GM12875 (cell line): ENCODE results near the gene FN1.

Experiments used
- H3K4me3 ChIP-seq: one replicate; pipeline ENCODE4 v1.5.1; 2011; ENCODE audit warnings: low read depth, low read length, control low read depth
- CTCF ChIP-seq: IDR thresholded peaks from 2 replicates; pipeline ENCODE4 v1.5.1; 2011; ENCODE audit warnings: low read depth, mild to moderate bottlenecking, control low read depth, inconsistent platforms, low read length, moderate library complexity, borderline replicate concordance; ENCODE audit not compliant: insufficient read depth

FN1 gene

DNA sequence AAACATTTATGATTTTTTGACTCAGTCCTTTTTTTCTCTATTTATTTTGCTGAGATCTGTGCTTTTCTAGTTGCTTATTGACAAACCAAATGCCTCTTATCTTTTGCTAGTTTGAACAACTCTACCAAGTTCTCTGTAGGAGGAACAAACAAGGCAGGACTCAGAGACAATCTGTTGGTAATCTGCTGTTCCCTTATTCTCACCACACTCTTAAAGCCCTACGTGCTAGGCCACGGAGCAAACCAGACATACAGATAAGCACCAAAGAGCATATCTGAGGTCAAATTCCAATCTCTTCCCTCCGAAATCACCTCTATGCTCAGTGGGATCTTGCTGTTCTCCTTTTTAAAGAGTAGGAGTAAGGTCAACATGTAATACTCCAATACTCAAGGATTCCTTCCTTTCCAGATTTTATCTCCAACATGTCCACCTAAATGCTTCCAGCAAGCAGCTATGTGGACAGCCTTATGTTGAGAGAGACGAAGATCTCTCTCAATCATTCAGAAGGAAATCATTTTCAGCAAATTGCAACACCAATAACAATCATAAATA is 18.4 kb downstream of the FN1 start:
- H3K4me3 ChIP-seq: no peak overlapping the region
- TF ChIP-seq CTCF: no peak

DNA sequence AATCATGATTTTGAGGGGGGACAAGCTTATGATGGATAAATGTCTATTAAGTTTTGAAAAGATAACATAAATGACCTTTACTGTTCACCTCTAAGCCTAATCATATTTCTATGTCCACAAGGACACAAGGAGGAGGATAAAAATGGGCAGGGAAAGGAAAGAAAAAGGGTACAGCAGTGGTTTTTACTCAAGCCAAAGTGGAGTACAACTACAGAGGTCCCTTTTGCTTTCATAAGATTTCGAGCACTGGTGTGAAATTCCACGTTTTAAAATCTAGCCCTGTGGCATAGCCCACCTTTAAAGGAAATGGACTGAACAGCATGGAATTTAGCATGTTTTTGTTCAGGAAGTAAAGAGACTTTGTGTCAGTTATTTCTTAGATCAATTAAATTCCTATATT is 19.2 kb downstream of the FN1 start:
- H3K4me3 ChIP-seq: no peak overlapping the region
- TF ChIP-seq CTCF: no peak

DNA sequence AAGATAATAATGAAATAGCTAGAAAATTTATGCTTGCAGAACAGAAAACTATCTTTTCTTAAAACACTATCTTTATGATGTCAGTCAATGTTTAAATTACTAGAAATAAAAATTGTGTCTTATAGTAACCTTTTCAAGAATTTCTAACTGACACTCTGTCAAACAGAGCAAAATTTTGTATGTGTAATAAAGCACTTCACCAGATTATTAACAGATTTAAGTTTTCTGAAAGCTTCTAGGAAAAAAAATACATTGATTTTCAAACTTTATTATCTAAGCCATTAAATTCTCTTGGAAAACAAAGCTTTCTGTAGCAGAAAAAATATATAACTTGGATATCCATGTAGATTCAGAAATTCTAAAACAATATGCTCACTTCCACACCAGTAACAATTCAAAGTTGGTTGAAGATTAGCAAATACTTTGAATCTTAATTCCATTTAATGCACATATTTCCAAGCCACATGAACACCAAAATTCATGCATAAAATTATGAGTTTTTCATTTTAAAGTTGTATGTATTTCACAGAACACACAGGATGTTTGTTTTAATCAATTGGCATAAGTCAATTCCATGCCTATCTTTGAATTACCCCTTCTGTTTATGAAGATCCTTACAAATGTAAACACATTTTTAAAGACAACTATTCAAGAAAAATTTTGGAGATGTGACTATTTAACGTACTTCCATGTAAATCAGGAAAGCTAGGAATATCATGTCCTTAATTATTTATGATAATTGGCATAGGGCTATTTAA is 19.9 kb downstream of the FN1 start:
- no peak for TF ChIP-seq CTCF
- no peak overlapping the region for H3K4me3 ChIP-seq

GRCh38 chr2:215415218-215415617 is 20.6 kb downstream of the FN1 start:
- H3K4me3 ChIP-seq: no peak overlapping the region

DNA sequence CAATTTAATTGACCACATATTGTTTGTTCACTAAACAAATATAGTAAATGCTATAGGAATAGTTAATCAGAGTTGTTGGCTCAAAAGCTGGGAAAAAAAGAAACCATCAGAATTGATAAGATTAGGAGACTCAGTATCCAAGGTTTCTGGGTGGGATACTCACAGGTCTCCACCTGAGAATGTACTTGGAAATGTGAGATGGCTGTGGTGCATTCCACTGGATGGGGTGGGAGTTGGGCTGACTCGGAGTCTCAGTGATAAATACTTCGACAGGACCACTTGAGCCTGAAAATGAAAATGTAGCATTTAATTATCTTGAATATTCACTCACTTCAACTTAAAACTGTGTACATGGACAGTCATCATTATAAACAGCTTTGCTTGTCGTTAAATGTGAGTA is 21.2 kb downstream of the FN1 start:
- no peak for TF ChIP-seq CTCF
- no peak overlapping the region for H3K4me3 ChIP-seq

More at GRCh38 chr2:215415218-215415617, 20.6 kb downstream of the FN1 start:
- TF ChIP-seq CTCF: no peak

- no peak for TF ChIP-seq CTCF
Observed at GRCh38 chr2:215413974-215414373, 21.9 kb downstream of the FN1 start.

GRCh38 chr2:215413484-215413777 is 22.4 kb downstream of the FN1 start:
- TF ChIP-seq CTCF: no peak
- H3K4me3 ChIP-seq: no peak overlapping the region

More at GRCh38 chr2:215413974-215414373, 21.9 kb downstream of the FN1 start:
- no peak overlapping the region for H3K4me3 ChIP-seq
